Glomerular endothelial cell (primary cell): Measurements from ENCODE around the gene TMCC3. TPM values are rescaled to one million over a fixed set of nuclear protein-coding genes. Genes with fewer than 3 reads are reported as not detected.

Experiments used
- DNase-seq: peaks from one replicate; pipeline ENCODE4 v3.0.0-alpha.2; 2011; ENCODE audit warnings: low read depth, low spot score; ENCODE audit errors: extremely low read depth
- total RNA-seq: library from RNA; depleted of rRNA; stranded (reverse); fragments of >200 nt; gene quantifications from 2 replicates; pipeline ENCODE4 v1.2.3, GENCODE V29; 2015

TMCC3 gene
- total RNA-seq, 1 donor from 2014 or later: 20.5 TPM

DNA sequence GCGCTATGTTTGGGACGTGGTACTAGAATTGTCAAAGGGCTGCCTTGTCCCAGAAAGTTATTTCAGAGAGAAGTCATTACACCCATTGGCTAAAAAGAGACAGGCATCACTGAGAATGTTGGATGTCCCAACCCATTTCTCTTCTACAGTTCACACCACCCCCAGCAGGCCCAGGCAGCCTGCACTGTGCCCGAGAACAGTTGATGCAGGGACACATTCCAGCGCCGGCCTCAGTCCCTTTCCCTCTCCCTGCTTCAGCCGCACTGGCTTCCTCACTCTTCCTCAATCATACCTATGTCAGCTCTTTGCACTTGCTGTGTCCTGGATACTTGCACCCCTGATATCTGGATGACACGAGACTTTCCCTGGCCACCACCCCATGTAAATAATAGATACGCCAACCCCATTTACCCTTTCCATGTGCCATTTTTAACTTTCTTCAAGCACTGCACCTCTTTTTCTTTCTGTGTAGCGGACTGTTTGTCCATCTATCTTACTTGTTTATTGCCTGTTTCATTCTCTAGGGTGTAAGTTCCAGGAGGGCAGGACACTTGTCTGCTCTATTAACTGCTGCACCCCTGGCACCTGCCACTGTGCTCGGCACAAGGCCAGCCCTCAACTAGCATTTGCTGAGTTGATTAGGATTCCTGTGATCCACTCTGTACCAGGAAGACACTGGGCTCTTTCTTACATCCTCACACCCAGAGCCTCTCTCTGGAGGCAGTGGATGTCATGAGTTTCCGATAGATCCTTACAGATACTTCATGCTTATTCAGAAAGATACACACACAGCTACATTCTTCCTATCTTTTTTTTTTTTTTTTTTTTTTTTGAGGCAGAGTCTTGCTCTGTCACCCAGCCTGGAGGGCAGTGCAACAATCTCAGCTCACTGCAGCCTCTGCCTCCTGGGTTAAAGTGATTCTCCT lies 114.1 kb downstream of the TMCC3 start:
- no peak for DNase-seq

DNA sequence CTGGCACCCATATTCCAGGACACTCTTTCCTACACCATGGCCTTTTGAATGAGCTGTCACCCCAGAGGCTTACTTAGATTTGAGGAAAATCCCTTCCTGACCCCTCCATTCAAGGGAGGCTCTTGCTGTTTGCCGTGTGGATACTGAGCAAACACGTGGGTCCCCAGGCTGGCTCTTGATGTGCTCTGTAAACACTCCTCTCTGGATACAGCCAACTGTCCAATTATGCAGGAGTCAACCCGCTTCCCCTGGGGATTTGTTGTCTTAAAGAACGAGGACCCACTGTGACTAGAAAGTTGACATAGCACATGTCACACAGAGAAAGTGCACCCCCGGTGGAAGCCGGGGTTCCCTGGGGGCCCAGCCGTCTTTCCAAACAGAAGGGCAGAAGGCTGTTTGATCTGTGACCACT lies 114.8 kb downstream of the TMCC3 start:
- DNase-seq: no peak

DNA sequence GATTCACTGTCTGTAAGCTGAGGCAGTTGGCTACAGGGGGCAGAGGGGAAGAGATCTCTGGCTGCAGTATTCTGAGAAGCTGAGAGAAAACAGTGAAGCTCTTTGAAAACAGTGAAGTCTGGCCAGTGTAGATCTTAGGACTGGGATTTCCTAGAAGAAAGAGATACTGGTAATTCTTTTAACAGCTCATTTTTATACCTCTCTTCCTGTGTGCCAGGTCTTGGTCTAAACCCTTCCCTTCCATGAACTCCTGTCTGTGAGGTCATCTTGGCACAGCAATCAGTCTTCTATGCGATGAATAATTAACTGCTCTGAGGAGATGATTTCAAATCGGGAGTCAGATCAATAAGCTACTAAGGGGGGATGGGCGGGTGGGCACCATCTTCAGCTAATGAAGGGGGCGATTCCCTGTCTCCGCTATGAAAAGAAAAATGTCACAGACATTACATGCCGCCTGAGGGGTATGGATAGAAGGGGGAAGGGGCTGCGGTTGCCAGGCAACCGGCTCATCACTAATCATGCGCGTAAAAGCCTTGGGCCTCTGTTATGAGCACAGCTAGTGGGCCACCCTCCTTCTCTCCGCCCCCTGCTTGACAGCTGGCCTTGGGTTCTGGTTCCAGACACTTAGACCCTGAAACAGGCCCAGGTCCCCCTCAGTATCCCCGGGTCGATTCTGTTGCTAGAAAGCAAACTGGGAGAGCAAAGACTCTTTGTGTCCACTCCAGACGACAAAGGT lies 115.4 kb downstream of the TMCC3 start:
- no peak for DNase-seq

DNA sequence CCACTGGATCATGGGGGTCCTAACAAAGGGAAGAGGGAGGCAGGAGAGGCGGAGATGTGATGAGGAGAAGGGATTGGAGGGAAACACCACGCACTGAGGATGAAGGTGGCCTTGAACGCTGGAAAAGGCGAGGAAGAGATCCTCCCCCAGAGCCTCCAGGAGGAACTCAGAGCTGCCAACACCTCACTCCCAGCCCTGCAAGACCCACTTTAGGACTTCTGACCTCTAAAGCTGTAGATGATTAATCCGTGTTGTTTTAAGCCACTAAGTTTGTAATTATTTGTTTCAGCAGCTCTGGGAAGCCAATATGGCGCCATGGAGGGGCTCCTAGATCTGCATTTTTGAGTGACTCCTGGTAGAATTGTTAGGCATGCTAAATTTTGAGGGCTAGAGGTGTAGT lies 116.1 kb downstream of the TMCC3 start:
- DNase-seq: no peak

- DNase-seq: no peak
Measured at GRCh38 chr12:94532490-94533422, 117.6 kb downstream of the TMCC3 start.

- DNase-seq: no peak
Measured at GRCh38 chr12:94531196-94531720, 119.1 kb downstream of the TMCC3 start.

DNA sequence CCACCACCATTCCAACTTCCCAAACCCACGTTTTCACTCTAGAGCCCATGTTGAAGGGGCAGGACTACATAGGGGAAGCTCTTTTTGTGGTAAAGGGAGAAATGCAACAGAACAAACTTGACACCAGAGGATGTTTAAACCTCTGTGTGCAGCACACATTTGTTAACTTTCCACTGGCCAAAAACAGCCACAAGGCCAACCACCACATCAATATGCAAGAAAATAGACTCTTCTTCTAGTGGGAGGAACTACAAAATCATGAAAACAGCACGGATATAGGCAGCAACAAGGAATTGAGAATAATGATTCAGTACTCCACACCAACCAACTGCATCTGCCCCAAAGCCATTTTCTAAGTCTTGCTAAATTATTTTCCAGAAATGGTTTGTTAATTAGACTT lies 124.4 kb downstream of the TMCC3 start:
- DNase-seq: no peak

Other genes with a start within 250 kb of the TMCC3 start
- 3.7 and 13.0 TPM in 2 replicates for gene CEP83, start 190.7 kb downstream of the TMCC3 start, total RNA-seq